Activated CD4-positive, alpha-beta T cell treated with anti-CD3 and anti-CD28 coated beads, Interleukin-2, amount 50 U/mL, for 1 hour (primary cell): ENCODE measurements around the gene SLIT3.
A peak's percentile ranks its signal among the peaks of the same experiment; 100 is the strongest.

ENCODE experiments used
- DNase-seq: peaks from one replicate; pipeline ENCODE4 v3.0.0-alpha.2; 2020

Gene SLIT3

DNA sequence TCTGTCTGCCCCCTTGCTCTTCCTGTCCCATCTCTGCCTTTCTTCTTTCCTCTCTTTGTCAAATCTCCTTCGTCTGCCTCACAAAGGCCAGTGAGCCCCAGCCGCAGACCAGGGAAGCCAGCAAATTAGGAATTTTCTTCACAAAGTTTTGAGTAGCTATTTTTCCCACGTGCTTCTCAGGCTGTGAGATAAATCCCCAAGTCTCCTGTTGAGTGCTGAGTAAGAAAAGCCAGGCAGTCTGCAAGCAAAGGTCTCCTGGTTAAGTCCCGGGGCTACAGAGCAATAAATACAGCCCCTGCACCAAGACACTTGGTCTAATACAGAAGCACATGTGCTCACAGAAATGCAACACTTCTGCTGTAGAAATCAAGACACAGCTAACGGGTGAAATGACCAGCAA, 284.9 kb downstream of the SLIT3 start:
- no peak for DNase-seq

- no peak for DNase-seq
Measured at GRCh38 chr5:169013846-169014245, 287.1 kb downstream of the SLIT3 start.

DNA sequence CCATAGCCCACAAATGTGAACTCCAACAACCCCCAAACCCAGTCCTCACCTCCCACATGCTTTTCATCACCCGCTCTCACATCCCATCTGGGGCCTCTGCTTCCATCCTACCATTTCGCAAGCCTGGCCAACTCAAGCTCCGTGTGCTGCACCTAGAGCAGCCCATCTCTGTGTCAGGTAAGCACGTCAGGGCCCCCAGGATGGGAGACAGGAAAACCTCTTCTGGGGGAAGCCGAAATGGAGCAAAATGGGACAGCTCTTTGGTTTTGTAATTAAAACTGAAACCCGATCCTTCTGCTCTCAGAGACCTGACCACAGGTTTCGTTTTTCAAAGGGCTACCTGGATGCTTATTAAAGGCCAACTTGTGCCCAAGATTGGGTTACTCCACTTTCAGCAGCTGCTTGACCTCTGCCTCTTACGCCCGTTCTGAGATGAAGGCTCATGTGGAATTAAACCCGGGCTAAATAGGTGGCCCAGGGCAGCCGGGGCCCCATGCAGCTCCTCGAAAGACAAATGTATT, 287.7 kb downstream of the SLIT3 start:
- no peak for DNase-seq

GRCh38 chr5:169012450-169012849, 288.5 kb downstream of the SLIT3 start:
- DNase-seq: no peak

GRCh38 chr5:169011451-169011850, 289.5 kb downstream of the SLIT3 start:
- DNase-seq: no peak

GRCh38 chr5:169011009-169011408, 289.9 kb downstream of the SLIT3 start:
- DNase-seq: no peak

DNA sequence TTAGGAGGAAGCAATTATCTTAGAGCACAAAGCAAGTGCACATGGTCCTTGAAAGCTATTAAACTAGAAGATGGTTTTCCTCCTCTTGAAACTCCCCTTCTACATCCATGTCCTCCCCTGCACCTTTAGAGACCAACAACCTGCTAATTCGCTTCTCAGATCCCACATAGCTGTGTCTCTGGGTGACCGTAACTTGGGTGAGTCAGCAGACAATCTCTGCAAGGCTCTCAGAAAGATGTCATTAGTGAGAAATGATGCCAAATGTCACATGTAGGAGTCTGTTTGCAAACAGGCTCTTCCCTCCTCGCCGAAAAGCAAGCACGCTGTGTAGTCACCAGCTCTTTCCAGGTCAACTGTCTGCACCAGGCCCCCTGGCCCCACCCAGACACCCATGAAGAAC, 291.8 kb downstream of the SLIT3 start:
- DNase-seq: no peak

GRCh38 chr5:169006842-169007790, 293.8 kb downstream of the SLIT3 start:
- no peak for DNase-seq

- no peak for DNase-seq
Measured at GRCh38 chr5:169004551-169004950, 296.4 kb downstream of the SLIT3 start.

GRCh38 chr5:169003721-169004541, 297.0 kb downstream of the SLIT3 start:
- DNase-seq: no peak

- no peak for DNase-seq
Measured at GRCh38 chr5:169002953-169003555, 297.9 kb downstream of the SLIT3 start.

DNA sequence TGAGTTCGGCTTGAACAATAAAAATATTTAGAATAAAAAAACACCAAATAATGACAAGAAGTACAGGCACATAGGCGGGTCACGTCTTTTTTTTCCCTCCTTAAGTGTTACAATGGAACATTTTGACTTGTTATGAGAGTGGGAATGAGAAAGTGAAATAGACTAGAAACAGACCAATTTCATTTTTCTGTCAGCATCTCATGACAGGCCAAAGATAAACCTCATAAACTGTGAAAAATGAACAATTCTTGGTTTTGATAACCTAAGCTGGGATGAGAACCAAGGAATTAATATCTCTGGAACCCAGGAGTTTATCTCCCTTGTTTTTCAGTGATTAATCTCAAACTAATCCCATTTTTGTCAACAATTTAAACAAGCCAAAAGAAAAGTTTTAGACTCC, 299.5 kb downstream of the SLIT3 start:
- no peak for DNase-seq

GRCh38 chr5:168995024-168995423, 305.9 kb downstream of the SLIT3 start:
- DNase-seq: no peak

DNA sequence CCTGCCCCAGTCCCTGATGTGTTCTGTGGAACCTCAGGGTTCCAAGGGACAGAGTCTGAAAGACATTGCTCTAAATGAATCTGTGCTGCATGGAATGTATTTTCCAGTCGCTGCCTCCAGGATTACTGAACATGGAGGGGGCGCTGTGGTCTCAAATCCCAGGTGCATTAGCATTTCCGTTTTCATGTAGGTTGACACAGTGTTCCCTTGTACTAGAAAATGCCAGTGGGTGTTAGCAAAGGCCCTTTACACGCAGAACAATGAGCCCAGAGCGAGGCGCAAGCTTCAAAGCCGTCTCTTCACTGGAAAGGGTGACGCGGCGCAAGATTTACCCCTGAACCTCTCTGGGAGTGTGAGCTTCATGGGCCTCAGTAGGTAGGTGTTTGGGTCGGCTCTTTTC, 308.3 kb downstream of the SLIT3 start:
- DNase-seq: no peak

GRCh38 chr5:168992016-168992415, 308.9 kb downstream of the SLIT3 start:
- no peak for DNase-seq

GRCh38 chr5:168991311-168991710, 309.6 kb downstream of the SLIT3 start:
- no peak for DNase-seq

- no peak for DNase-seq
Measured at GRCh38 chr5:168990679-168991078, 310.3 kb downstream of the SLIT3 start.

- DNase-seq: no peak
Measured at GRCh38 chr5:168989731-168990505, 311.0 kb downstream of the SLIT3 start.

DNA sequence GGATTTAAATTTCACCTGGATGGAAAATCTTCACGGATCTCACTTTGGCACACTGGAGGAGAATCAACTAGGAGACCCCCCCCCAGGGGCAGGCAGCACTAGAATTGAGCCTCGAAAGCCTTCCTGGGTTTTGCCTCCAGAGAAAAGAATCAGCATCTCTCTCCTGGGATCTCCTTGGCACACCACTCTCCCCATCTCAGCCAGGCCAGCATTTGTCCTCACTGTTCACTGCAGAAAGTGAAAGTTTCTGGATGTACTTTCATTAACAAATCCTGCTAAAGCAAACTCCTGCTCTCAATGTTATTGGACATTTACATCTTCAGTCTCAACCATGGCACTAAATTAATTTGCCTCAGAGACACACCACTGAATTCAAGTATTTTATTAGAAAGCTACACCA, 312.2 kb downstream of the SLIT3 start:
- DNase-seq: no peak

DNA sequence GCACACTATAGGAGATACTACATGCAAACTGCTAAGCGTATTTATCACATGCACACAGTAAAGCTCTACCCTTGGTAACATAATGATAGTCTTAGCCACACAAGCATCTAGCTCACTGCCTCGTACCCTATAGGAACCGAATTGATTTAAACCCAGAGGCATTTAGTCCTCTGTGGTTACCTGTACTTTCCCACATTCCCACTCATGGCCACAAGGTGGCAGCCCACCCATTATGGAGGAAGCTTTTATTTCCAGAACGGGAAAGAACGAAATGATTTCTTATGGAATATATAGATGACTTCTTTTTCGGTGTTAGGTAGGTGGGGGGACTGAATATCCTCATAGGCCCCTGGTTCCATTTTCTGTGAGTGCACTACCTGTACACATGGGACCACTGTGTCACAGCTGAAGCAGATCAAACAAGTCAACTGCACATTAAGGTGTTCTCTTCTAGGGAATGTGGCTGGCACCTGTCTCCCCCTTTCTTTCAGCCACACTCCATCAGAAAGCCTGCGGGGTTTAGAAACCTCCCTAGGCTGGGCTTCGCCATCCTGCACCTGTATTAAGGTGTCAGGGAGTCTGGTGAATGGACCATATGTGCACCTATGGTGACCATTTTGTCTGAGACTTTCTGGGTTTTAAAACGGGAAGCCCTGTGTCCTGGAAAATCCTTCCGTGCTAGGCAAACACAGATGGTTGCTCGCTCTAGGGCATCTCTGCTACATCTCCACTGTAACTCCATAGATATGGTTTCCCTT, 313.2 kb downstream of the SLIT3 start:
- DNase-seq: peak; percentile 38

GRCh38 chr5:168985454-168985853, 315.5 kb downstream of the SLIT3 start:
- no peak for DNase-seq
